Activated CD8-positive, alpha-beta memory T cell treated with anti-CD3 and anti-CD28 coated beads, Interleukin-2, amount 50 U/mL, for 4 hours (primary cell): Measurements from ENCODE around the gene ELK4.

Experiments
- DNase-seq: peaks from one replicate; pipeline ENCODE4 v3.0.0-alpha.2; 2020

The ELK4 gene

GRCh38 chr1:205631768-205632668, at the start of gene ELK4:
ELK4 (minus strand) TSS chr1:205632011; CDS start chr1:205623882, 8,129 bp downstream.
- peak; percentile 100 for DNase-seq

- no peak for DNase-seq
Measured at GRCh38 chr1:205681364-205681763, 49.6 kb upstream of the ELK4 start.

- peak; percentile 54 for DNase-seq
Measured at GRCh38 chr1:205680073-205680851, 48.5 kb upstream of the ELK4 start, which contains the start of gene SLC45A3. SLC45A3 (minus strand) TSS chr1:205680509; CDS start chr1:205664656, 15,853 bp downstream.

GRCh38 chr1:205678286-205679111, 46.7 kb upstream of the ELK4 start:
- no peak for DNase-seq

DNA sequence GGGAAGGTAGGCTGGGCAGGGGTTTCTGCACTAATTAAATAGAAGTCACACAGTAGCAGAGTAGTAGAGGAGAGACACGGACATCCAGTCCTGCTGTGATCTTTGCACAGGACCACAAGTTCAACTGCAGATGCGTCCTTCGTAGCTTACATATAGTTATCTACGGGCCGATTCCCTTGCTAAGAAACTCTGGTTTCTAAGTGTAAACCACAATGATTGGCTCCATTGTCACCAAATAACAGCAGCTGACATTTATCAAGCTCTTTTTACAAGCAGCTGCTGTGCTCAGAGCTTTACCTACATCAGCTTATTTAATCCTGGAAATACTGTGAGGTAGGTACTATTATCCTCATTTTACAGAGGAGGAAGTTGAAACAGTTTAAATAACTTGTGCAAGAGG, 45.4 kb upstream of the ELK4 start:
- DNase-seq: no peak

GRCh38 chr1:205676597-205676996, 44.8 kb upstream of the ELK4 start:
- DNase-seq: no peak

GRCh38 chr1:205676002-205676401, 44.2 kb upstream of the ELK4 start:
- no peak for DNase-seq

GRCh38 chr1:205675247-205675646, 43.4 kb upstream of the ELK4 start:
- DNase-seq: no peak

- no peak for DNase-seq
Measured at GRCh38 chr1:205672970-205673369, 41.2 kb upstream of the ELK4 start.

- DNase-seq: no peak
Measured at GRCh38 chr1:205672395-205672889, 40.6 kb upstream of the ELK4 start.

DNA sequence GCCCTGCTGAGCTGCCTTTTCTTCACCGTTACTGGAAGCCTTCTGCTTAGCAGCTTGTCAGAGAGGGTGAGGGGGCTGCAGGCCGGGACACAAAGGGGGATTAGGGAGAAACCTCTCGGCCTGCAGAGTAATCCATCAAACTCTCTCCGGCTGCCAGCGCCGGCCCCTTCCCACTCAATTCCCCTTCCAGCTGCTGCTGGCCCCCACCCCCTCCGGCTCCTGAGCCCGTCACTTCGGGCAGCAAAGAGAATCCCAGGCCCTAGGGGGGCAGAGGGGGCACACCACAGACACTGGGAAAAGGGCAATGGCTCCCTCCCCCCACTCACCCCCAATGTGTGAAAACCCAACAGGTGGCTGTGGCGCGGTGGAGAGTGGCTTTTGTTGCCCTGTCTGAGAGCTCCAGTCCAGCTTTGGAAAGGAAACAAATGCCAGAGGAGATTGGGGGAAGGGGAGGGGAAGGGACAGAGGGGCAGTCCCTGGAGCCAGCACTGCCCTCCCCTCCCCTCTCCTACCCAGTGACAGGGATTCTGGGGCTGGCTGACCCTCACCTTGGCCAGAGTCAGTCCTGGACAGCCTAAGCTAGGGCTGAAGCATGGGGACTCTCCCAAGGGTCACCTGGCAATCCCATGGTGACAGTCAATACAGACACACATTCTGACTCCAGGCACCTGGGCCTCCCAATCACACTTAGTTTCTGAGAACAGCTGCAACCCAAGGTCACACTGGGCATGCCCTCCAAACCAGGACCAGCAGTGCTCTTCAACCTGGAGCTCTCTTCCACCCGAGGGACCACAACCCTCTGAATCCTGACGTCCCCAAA, 39.0 kb upstream of the ELK4 start:
- no peak for DNase-seq

DNA sequence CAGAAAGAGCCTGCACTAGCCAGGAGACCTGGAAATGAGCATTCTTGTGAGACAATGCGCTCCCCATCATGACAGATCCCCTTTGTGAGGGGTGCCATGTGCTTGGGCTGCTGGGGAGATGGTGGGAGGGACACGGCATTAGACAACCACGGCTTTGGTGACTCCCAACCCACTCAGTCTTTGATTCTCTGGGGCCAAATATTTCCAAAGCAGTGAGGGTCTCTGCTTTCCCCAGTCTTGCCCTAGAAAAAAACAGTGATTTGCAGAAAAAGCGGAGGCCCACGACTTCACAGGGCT, 38.3 kb upstream of the ELK4 start:
- no peak for DNase-seq

GRCh38 chr1:205669341-205670149, 37.7 kb upstream of the ELK4 start:
- DNase-seq: no peak

DNA sequence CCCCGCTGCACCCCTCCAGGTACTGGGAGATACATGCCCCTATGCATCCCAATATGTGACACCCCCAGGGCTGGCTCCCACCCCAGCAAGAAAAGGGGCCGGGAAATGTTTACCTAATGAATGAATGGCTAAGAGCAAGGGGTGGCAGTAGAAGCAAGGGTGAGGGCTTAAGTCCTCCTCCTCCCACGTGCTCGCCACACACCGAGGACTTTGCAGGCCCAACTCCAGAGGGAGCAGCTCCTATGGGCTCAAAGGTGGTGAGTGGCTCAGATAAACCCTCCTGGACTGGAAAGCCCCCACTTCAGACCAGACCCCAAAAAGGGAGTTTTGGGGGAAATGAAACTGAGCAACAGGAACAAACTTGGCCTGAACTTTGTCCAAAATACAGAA, 37.1 kb upstream of the ELK4 start:
- DNase-seq: no peak

- no peak for DNase-seq
Measured at GRCh38 chr1:205667909-205668643, 36.3 kb upstream of the ELK4 start.

- no peak for DNase-seq
Measured at GRCh38 chr1:205666372-205667166, 34.8 kb upstream of the ELK4 start.

DNA sequence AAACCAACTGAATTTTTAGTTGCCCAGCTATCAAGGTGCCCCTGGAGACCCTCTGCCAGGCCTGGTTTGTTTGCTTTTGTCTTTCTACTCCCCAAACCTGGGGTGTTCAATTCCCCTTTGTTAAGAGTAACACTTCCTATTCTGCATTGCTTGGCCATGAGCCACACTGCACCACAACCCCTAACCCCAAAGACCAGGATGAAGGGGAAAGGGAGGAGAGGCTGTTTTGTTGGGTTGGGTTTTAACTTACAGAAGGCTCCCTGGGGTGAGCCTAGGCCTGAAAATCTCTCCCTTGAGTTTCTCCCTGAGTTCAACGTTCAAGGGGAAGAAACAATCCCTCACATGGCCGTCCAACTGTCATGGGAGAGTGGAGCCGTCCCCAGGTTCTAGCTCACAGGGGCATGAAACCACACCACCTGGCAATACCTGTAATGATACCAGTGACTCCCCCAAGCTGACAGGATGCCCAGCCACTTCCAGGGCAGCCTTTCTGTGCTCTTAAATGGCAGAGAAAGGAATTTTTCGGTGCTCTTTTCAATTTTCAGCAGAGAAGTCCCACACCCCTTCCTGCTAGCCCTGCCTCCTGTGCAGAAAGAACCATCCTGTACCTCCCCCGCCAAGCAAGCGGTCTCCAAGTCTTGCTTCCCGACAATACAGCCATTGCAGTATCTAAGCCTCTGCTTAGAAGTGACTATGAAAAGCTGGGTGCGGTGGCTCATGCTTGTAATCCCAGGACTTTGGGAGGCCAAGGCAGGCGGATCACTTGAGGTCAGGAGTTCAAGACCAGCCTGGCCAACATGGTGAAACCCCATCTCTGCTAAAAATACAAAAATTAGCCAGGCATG, 33.6 kb upstream of the ELK4 start:
- no peak for DNase-seq

GRCh38 chr1:205664399-205665017, 32.7 kb upstream of the ELK4 start:
- DNase-seq: no peak
